Ascending aorta (tissue), 2 donors: ENCODE results near the gene MYORG. TPM values are rescaled to one million over a fixed set of nuclear protein-coding genes. Genes with fewer than 3 reads are reported as not detected.
"Not testable (repeated sequence)": the region's sequence is repeated elsewhere in the genome, so short reads cannot be mapped to it uniquely, and the experiment has no call there.

Experiments used
- DNase-seq, 2 donors: peaks; one replicate each; pipeline ENCODE4 v3.0.0-alpha.2; 2019; ENCODE audit warnings: low spot score in 2 of 2
- H3K27ac ChIP-seq, 2 donors: fragments of 200-600 bp; sonication (generic); one replicate each; pipeline ENCODE4 v1.5.1; 2016 to 2017; ENCODE audit warnings: mild to moderate bottlenecking in 1 of 2
- H3K27me3 ChIP-seq: fragments of 200-600 bp; sonication (generic); one replicate; pipeline ENCODE4 v1.5.1; 2017
- H3K36me3 ChIP-seq, 2 donors: fragments of 200-600 bp; sonication (generic); one replicate each; pipeline ENCODE4 v1.5.1; 2016
- H3K4me1 ChIP-seq, 2 donors: fragments of 200-600 bp; sonication (generic); one replicate each; pipeline ENCODE4 v1.5.1; 2016 to 2017; ENCODE audit warnings: mild to moderate bottlenecking in 1 of 2
- H3K4me3 ChIP-seq, 2 donors: fragments of 200-600 bp; sonication (generic); one replicate each; pipeline ENCODE4 v1.5.1; 2016 to 2017; ENCODE audit warnings: mild to moderate bottlenecking in 1 of 2
- H3K9me3 ChIP-seq, 2 donors: fragments of 200-600 bp; sonication (generic); one replicate each; pipeline ENCODE4 v1.5.1; 2016
- CTCF ChIP-seq, 3 experiments: fragments of 200-600 bp in 2 of 3; fragments of 450-650 bp in 1 of 3; sonication (generic) in 2 of 3; IDR thresholded peaks; one replicate each; pipeline ENCODE4 v1.5.1; 2016 to 2019; ENCODE audit warnings: antibody characterized with exemption in 3 of 3, mild to moderate bottlenecking in 1 of 3, moderate library complexity in 1 of 3
- intact Hi-C: fragments of 100-400 bp; cut with DNase I; formaldehyde crosslinking; loops from one replicate; pipeline ENCODE4 v1.15.1; 2023
- total RNA-seq: library from RNA; depleted of rRNA; stranded (reverse); fragments of >200 nt; gene quantifications from one replicate; pipeline ENCODE4 v1.1.0, GENCODE V29; 2016

MYORG gene
- total RNA-seq, 1 donor from 2014 or later, result 11.0 TPM

GRCh38 chr9:34370970-34371880 lies 5.5 kb downstream of the MYORG start:
- Histone ChIP-seq H3K4me1 (peaks cover 0 to 4% of the 10 kb centered on the region in 2 donors), H3K4me3 (no peak overlapping the region), H3K9me3 (no peaks in the 10 kb centered on the region), H3K27ac (no peak overlapping the region), H3K27me3 (no peaks in the 10 kb centered on the region), H3K36me3 (peaks cover 24 to 38% of the 10 kb centered on the region in 2 donors)
- DNase-seq, result no peak
- intact Hi-C loops, result no loop called here
- TF ChIP-seq CTCF (IDR thresholded peaks at IDR 0.05), result no peak

DNA sequence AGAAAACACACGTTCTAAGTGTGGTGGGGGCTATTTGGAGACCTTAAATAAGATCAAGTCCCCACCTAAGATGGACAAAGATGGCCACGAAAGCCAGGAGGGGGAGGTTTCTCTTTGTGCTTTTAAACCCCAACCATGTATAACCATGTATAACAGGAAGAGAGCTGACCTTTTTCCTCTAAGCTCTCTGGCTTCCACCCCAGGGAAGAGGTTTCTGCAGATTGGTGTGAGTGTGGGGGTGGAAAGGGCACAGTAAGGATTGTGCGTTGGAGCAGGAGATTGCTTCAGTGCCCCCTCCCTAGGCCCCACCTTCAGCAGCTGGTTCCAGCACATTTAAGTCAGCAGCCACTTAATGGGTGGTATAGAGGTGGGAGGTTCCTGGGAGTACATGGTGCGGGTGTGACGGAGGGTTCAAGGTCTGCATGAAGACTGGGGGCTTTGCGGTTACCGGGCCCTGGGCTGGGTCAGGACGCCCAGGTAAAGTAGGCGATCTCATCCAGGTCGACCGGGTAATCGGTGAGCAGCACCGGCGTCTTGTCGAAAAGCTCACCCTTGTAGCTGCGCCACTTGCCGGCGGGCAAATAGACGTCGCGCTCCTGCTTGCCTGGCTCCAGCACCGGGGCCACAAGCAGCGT lies 6.2 kb downstream of the MYORG start:
- Histone ChIP-seq H3K9me3 (no peaks in the 10 kb centered on the region), H3K4me3 (no peak overlapping the region), H3K36me3 (peaks cover 24 to 38% of the 10 kb centered on the region in 2 donors), H3K27me3 (no peaks in the 10 kb centered on the region), H3K27ac (no peak overlapping the region), H3K4me1 (no peaks in the 10 kb centered on the region)
- intact Hi-C loops, result no loop called here
- no peak for TF ChIP-seq CTCF (IDR thresholded peaks at IDR 0.05)
- DNase-seq, result no peak

DNA sequence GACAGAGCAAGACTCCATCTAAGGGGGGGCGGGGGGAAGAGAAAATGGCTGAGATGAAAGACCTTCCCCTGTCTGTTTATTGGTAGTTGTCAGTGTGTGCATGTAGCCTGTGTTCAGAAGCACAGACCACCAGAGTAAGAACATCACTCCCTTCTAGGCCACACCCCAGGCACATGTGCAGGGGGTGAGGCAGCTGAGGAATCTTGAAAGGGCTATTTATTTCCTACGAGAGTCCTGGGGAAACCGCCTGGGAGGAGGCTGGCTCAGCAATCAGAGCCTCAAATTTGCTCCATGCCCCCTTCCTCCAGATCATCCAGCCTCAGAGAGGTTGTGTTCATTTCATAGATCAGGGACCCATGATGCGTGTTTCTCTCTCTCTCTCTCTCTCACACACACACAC lies 7.1 kb downstream of the MYORG start:
- Histone ChIP-seq H3K4me1 (no peaks in the 10 kb centered on the region), H3K9me3 (no peaks in the 10 kb centered on the region), H3K27ac (no peak overlapping the region), H3K4me3 (no peak overlapping the region), H3K36me3 (peaks cover 24 to 38% of the 10 kb centered on the region in 2 donors), H3K27me3 (no peaks in the 10 kb centered on the region)
- intact Hi-C loops, result no loop called here
- no peak for DNase-seq
- no peak for TF ChIP-seq CTCF (IDR thresholded peaks at IDR 0.05)

- peaks cover 24 to 38% of the 10 kb centered on the region in 2 donors for H3K36me3 ChIP-seq
- H3K27ac ChIP-seq, H3K27me3 ChIP-seq, H3K4me1 ChIP-seq, H3K9me3 ChIP-seq, DNase-seq, H3K4me3 ChIP-seq, intact Hi-C loops: not testable (repeated sequence)
These were observed 7.9 kb downstream of the MYORG start for GRCh38 chr9:34368796-34369195.

DNA sequence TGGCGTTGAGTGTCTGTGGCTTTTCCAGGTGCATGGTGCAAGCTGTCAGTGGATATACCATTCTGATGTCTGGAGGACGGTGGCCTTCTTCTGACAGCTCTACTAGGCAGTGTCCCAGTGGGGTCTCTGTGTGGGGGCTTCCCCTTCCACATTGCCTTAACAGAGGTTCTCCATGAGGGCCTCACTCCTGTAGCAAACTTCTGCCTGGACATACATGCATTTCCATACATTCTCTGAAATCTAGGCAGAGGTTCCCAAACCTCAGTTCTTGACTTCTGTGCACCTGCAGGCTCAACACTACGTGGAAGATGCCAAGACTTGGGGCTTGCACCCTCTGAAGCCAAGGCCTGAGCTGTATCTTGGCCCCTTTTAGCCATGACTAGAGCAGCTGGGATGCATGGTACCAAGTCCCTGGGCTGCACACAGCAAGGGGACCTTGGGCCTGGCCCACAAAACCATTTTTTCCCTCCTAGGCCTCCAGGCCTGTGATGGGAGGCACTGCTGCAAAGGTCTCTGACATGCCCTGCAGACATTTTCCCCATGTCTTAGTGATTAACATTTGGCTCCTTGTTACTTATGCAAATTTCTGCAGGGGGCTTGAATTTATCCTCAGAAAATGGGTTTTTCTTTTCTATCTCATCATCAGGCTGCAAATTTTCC lies 8.8 kb downstream of the MYORG start:
- H3K27ac ChIP-seq, H3K27me3 ChIP-seq, H3K4me1 ChIP-seq, intact Hi-C loops, H3K4me3 ChIP-seq, DNase-seq, H3K9me3 ChIP-seq: not testable (repeated sequence)
- peaks cover 24 to 38% of the 10 kb centered on the region in 2 donors for H3K36me3 ChIP-seq

DNA sequence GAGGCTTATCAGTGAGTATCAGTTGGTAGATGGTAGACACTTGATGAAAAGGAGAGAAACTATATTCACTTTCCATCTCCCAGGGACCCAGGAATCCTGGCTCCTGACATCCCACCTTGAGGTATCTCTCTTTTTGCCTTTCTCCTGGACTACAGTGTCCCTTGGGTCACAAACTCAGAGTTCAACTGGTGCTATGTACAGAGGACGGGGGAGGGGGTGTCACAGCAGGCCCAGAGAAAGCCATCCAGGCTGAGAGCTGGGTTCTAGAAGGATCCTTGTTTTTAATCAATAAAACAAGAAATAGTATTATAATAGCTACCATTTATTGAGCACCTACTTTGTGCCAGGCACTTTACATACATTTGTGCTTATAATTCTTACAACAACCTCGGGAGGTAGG lies 10.3 kb downstream of the MYORG start:
- TF ChIP-seq CTCF (IDR thresholded peaks at IDR 0.05), result no peak
- Histone ChIP-seq H3K4me3 (no peak overlapping the region), H3K27me3 (no peaks in the 10 kb centered on the region), H3K27ac (no peak overlapping the region), H3K4me1 (no peaks in the 10 kb centered on the region), H3K9me3 (no peaks in the 10 kb centered on the region), H3K36me3 (peaks cover 21 to 25% of the 10 kb centered on the region in 2 donors)
- intact Hi-C loops, result no loop called here
- no peak for DNase-seq
